LNCaP clone FGC (cell line): ENCODE measurements around the gene PAM.

Experiments used
- DNase-seq: peaks from one replicate; pipeline ENCODE4 v3.0.0-alpha.2; 2011; ENCODE audit warnings: low read depth
- H3K4me3 ChIP-seq: 2 replicates; pipeline ENCODE4 v1.5.1; 2011; ENCODE audit warnings: mild to moderate bottlenecking, low read depth, low read length, control low read depth
- CTCF ChIP-seq: IDR thresholded peaks from 2 replicates; pipeline ENCODE4 v1.5.1; 2012; ENCODE audit warnings: mild to moderate bottlenecking; ENCODE audit not compliant: control insufficient read depth, insufficient read depth; ENCODE audit errors: extremely low read depth

PAM gene

DNA sequence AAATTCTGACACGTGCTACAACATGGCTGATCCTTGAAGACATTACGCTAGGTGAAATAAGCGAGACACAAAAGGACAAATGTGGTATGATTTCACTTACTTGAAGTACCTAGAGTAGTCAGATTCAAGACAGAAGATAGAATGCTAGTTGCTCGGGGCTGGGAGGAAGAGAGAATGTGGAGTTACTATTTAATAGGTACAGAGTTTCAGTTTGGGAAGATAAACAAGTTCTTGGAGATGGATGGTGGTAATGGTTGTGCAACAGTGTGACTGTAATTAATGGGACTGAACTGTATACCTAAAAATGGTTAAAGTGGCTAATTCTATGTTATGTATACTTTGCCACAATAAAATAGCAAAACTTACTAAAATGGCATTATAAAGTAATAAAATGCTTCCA lies 34.4 kb downstream of the PAM start:
- no peak for TF ChIP-seq CTCF
- no peak for DNase-seq
- H3K4me3 ChIP-seq = no peak overlapping the region

GRCh38 chr5:102790748-102791147 lies 35.6 kb downstream of the PAM start:
- TF ChIP-seq CTCF = no peak
- no peak for DNase-seq
- H3K4me3 ChIP-seq = no peak overlapping the region

DNA sequence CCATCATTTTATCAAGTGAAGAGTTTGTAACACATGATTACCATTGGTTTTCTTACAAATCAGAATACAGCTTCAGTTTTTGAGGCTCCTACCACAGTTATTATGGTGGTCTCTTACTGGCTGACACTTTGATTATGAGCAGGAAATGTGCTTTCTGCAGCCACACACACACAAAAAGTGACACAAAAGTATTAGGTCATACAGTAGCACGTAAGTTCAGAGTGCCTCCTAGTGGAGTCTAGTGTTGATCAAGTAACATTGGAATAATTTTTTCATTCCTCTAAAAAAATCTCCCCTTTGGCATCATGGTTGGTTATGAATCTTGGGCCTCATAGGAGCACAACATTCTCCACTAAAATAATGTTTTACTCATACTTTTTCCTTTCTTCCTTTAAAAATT lies 37.6 kb downstream of the PAM start:
- no peak for DNase-seq
- no peak overlapping the region for H3K4me3 ChIP-seq
- peak; percentile 43 for TF ChIP-seq CTCF

- no peak for TF ChIP-seq CTCF
- H3K4me3 ChIP-seq = no peak overlapping the region
- no peak for DNase-seq
Observed at GRCh38 chr5:102794047-102794446, 38.9 kb downstream of the PAM start.

DNA sequence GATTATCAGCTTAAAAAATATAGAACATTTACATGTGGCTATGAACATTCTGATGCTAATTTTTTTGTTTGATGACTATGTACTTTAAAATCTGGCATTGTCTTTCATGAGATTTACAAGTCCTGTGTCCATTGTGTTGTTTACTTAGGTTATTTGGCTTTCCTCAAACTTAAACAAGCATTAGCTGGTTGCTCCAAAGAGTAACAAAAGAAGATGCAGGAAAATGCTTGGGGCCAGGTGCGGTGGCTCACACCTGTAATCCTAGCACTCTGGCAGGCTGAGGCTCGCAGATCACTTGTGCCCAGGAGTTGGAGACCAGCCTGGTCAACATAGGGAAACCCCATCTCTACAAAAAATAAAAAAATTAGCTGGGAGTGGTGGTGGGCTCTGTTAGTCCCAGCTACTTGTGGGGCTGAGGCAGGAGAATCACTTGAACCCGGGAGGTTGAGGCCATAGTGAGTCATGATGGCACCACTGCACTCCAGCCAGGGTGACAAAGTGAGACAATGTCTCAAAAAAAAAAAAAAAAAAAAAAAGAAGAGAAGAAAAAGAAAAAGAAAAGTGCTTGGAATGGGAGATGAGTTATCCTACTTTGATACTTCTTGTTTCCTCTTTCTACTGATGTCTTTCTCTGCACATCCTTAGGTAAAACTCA lies 39.7 kb downstream of the PAM start:
- DNase-seq = peak; percentile 86
- TF ChIP-seq CTCF = no peak
- no peak overlapping the region for H3K4me3 ChIP-seq

DNA sequence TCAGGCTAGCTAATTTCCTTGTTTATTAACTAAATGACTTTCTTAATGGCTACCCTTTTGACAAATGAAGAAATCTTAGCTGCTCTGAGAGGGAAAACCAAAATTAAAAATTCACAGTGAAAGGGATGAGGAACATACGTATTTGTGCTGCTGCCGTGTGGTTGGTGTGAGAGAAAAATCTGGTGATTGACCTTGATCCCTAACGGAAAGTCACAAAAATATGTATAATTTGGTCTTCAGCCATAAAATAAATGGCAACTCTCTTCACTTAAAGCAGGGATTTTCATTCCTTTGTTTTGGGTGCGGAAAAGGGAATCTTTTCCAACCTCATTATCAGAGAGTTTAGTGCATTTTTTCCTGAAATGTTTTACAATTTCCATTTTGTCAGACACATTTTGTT lies 40.4 kb downstream of the PAM start:
- no peak for TF ChIP-seq CTCF
- DNase-seq = no peak
- no peak overlapping the region for H3K4me3 ChIP-seq

DNA sequence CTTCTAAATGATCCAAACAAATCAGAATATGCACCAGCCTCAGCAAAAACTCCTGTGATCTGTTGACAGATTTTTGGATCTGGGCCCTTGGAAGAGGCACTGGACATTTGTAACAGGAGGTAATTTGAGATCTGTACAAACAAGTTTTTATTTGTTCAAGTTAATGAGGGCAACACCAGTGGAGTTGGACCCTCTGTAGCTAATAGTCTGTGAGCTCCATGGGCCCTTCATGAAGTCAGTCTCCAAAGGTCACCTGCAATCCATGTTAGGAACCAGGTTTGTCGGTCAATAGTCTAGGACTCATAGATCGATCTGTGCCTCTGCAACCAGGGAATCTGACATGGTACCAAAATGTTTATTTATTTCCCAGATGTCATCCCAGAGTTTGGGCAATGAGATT lies 40.9 kb downstream of the PAM start:
- DNase-seq = peak; percentile 46
- no peak for TF ChIP-seq CTCF
- H3K4me3 ChIP-seq = no peak overlapping the region
